ENCODE results near the gene CCDC112. TPM values are rescaled to one million over a fixed set of nuclear protein-coding genes. Genes with fewer than 3 reads are reported as not detected.

The CCDC112 gene
- total RNA-seq = 9.6 TPM in 2 replicates
- 2.4 and 2.8 TPM in 2 replicates for polyA plus RNA-seq
- polyA plus RNA-seq (2011; cell fraction: cytosol; rRNA removed) = 2.0 and 2.2 TPM in 2 replicates
- polyA plus RNA-seq (2011; cell fraction: nucleus; rRNA removed) = 2.2 and 3.4 TPM in 2 replicates
- 7.5 and 8.5 TPM in 2 replicates for polyA plus RNA-seq (2012)
- 0.53 and 0.89 TPM in 2 replicates for polyA minus RNA-seq
- 2.6 TPM for polyA minus RNA-seq (2011; cell fraction: cytosol; rRNA and poly(A)+ RNA removed)
- 1.7 and 3.3 TPM in 2 replicates for polyA minus RNA-seq (2011; cell fraction: nucleus; rRNA and poly(A)+ RNA removed)
- Bru-seq, nascent RNA = percentile 77 among the genes with signal in this experiment
- BruChase-seq, experiment 1, labeled RNA remaining after a 6-hour chase = percentile 65 among the genes with signal in this experiment
- BruChase-seq, experiment 2, labeled RNA remaining after a 2-hour chase = percentile 67 among the genes with signal in this experiment
- long read RNA-seq, transcript CCDC112-201 (10 exons, 2,566 nt) = major isoform, 26 of 34 reads
- long read RNA-seq, transcript CCDC112-205 (9 exons, 2,145 nt) = minor isoform, 5 of 34 reads
- long read RNA-seq, partial matches to known transcripts = 3 of 34 reads
- long read RNA-seq, other reads (novel, unspliced or antisense) = 0 of 34 reads

- Histone ChIP-seq H3K9ac (replicated peaks; ENCODE audit: extremely low read depth, insufficient read depth, low read length) (peak within 1 kb of the TSS; percentile 83), H3K27ac (ENCODE audit: insufficient read depth, low read depth, low read length) (peak within 1 kb of the TSS; percentile 3), H3K9me3 (replicated peaks; ENCODE audit: control insufficient read depth, insufficient read depth, low read length) (no peaks in the 10 kb centered on the region), H3K4me3 (replicated peaks in 1 of 3; ENCODE audit: insufficient read depth in 1 of 3, low read depth in 1 of 3, low read length in 3 of 3) (peak within 1 kb of the TSS; percentile 91 to 93 (median 92)), H3K79me2 (ENCODE audit: control insufficient read depth, insufficient read depth, low read length) (peaks cover 23% of the 10 kb centered on the region), H3K27me3 (ENCODE audit: control insufficient read depth in 2 of 2, insufficient read depth in 2 of 2, low read length in 2 of 2) (peaks cover 0 to 2% of the 10 kb centered on the region in 2 experiments), H4K20me1 (replicated peaks; ENCODE audit: control insufficient read depth, extremely low read depth, insufficient read depth, low read length) (no peaks in the 10 kb centered on the region), H3K36me3 (ENCODE audit: control insufficient read depth in 2 of 2, extremely low read depth in 1 of 2, insufficient read depth in 2 of 2, low read length in 2 of 2) (no peaks in the 10 kb centered on the region), H3K9me1 (replicated peaks; ENCODE audit: control insufficient read depth, extremely low read depth, insufficient read depth, low read length) (no peaks in the 10 kb centered on the region), H2AFZ (ENCODE audit: low read depth, low read length) (peak within 1 kb of the TSS; percentile 96), H3K4me1 (ENCODE audit: control insufficient read depth, extremely low read depth, insufficient read depth, low read length) (peaks cover 9% of the 10 kb centered on the region), H3K4me2 (ENCODE audit: insufficient read depth, low read length) (peak within 1 kb of the TSS; percentile 72)
- no TSS peak for BruUV-seq (replicated peaks)
- intact Hi-C loops (cut with micrococcal nuclease) = loop anchor here (2.0 to 5.0 kb wide), 2 partner anchors 34 to 546 kb away; partner anchors contain the start of genes AP3S1, ATG12 and PGGT1B
- POLR2A ChIA-PET = no interaction called here
- TF ChIP-seq EZH2 (IDR thresholded peaks at IDR 0.05; ENCODE audit: borderline replicate concordance, low read depth, low read length, severe bottlenecking) (no peak), CTCF (IDR thresholded peaks at IDR 0.05; ENCODE audit: extremely low read depth in 1 of 2, insufficient read depth in 1 of 2, low read depth in 1 of 2, low read length in 2 of 2) (peak in 1 of 2 donors; percentile 9), POLR2A (IDR thresholded peaks at IDR 0.05; ENCODE audit: low read depth, low read length) (peak; percentile 85), POLR2AphosphoS5 (IDR thresholded peaks at IDR 0.05; ENCODE audit: insufficient read depth, low read depth, low read length) (peak; percentile 80), JUN (IDR thresholded peaks at IDR 0.05; ENCODE audit: borderline replicate concordance, insufficient read depth, insufficient read length, low read depth) (no peak), MAX (IDR thresholded peaks at IDR 0.05; ENCODE audit: insufficient read depth, insufficient read length) (no peak), MYC (IDR thresholded peaks at IDR 0.05; ENCODE audit: low read depth, low read length) (no peak), GATA2 (IDR thresholded peaks at IDR 0.05; ENCODE audit: insufficient read depth, insufficient read length, low read depth, low read length) (no peak), FOS (IDR thresholded peaks at IDR 0.05; ENCODE audit: borderline replicate concordance, insufficient read depth, low read length) (no peak)
- dilution Hi-C loops (cut with MboI; ENCODE audit: extremely low pct_ligation_motif_present, low sequenced_read_pairs) = no loop called here
- peak; percentile 75 for DNase-seq (ENCODE audit: low read depth, low spot score)
- FAIRE-seq = peak; percentile 65
- CTCF ChIA-PET = interaction anchor here (0.8 to 4.2 kb wide), 5 partner anchors 9 to 34 kb away, joined by 3 to 24 read pairs (median 5); partner anchors contain the start of gene PGGT1B
Measured at GRCh38 chr5:115296124-115297022, at the start of gene CCDC112. Gene CCDC112, minus strand, starts transcription at chr5:115296654. Its CDS starts 111 bp downstream, at chr5:115296543.

Data from endothelial cell of umbilical vein (primary cell).